ENCODE measurements around the gene TBX6.

DNA sequence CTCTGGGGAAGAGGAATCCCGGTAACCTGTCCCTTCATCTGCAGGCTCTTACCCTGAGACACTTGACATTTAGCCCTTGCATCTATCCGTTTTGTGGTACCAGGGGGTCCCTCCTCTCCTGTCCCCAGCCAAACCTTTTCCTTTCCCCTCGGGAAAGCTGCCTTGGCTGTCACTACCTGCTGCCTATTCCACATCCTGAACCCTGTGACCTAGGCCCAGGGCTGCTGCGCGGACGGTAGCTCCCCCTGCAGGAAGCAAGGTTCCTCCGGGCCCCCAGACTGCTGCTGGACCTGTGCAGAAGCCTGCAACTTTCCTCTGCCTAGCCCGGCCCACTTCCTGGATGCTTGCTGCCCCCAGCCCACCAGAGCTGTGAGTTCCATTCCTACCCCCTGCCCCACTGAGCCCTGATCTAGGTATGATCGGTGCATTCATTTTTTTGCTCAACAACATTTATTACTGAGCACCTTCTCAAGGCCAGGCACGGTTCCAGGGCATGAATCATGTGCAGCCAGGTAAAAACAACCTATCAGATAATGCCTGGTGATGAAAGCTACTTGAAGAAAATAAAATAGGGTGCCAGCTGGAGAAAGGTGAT, 36.7 kb downstream of the TBX6 start:
- TF ChIP-seq POLR2A (IDR thresholded peaks at IDR 0.05; ENCODE audit: low read depth): no peak
- TF ChIP-seq, protein P1, sequence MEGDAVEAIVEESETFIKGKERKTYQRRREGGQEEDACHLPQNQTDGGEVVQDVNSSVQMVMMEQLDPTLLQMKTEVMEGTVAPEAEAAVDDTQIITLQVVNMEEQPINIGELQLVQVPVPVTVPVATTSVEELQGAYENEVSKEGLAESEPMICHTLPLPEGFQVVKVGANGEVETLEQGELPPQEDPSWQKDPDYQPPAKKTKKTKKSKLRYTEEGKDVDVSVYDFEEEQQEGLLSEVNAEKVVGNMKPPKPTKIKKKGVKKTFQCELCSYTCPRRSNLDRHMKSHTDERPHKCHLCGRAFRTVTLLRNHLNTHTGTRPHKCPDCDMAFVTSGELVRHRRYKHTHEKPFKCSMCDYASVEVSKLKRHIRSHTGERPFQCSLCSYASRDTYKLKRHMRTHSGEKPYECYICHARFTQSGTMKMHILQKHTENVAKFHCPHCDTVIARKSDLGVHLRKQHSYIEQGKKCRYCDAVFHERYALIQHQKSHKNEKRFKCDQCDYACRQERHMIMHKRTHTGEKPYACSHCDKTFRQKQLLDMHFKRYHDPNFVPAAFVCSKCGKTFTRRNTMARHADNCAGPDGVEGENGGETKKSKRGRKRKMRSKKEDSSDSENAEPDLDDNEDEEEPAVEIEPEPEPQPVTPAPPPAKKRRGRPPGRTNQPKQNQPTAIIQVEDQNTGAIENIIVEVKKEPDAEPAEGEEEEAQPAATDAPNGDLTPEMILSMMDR (IDR thresholded peaks at IDR 0.05): peak in 1 of 3 experiments; percentile 25

Measured in esophagus muscularis mucosa (tissue), 3 donors.